Stomach (tissue), 9 donors: ENCODE measurements around the gene AFDN. TPM values are rescaled to one million over a fixed set of nuclear protein-coding genes. Genes with fewer than 3 reads are reported as not detected.
A peak's percentile ranks its signal among the peaks of the same experiment; 100 is the strongest.

Source experiments
- DNase-seq, 2 donors: peaks; one replicate each; pipeline versions ENCODE4 v3.0.0 to v3.0.0-alpha.2; 2013 to 2019
- H3K27ac ChIP-seq, 5 donors: fragments of 200-600 bp in 4 of 5; sonication (generic) in 4 of 5; one replicate each; pipeline ENCODE4 v1.5.1; 2013 to 2019; ENCODE audit warnings: mild to moderate bottlenecking in 1 of 5, moderate library complexity in 1 of 5
- H3K27me3 ChIP-seq, 3 donors: fragments of 200-600 bp; sonication (generic); one replicate each; pipeline ENCODE4 v1.5.1; 2017 to 2019; ENCODE audit warnings: mixed run types in 1 of 3
- H3K36me3 ChIP-seq, 4 donors: fragments of 200-600 bp; sonication (generic); 1 replicate in 3 of 4; 2 replicates in 1 of 4; pipeline ENCODE4 v1.5.1; 2016 to 2019
- H3K4me1 ChIP-seq, 4 donors: fragments of 200-600 bp; sonication (generic); one replicate each; pipeline ENCODE4 v1.5.1; 2016 to 2019
- H3K4me3 ChIP-seq, 4 donors: fragments of 200-600 bp; sonication (generic) in 3 of 4; one replicate each; pipeline ENCODE4 v1.5.1; 2016 to 2019; ENCODE audit warnings: mild to moderate bottlenecking in 1 of 4
- H3K9me3 ChIP-seq, 4 donors: fragments of 200-600 bp; sonication (generic); one replicate each; pipeline ENCODE4 v1.5.1; 2016 to 2019
- EP300 ChIP-seq: sonication (generic); formaldehyde crosslinking; IDR thresholded peaks from one replicate; pipeline ENCODE4 v1.6.1; 2017; ENCODE audit warnings: antibody characterized with exemption
- POLR2A ChIP-seq, 4 donors: fragments of 450-650 bp; IDR thresholded peaks; one replicate each; pipeline ENCODE4 v1.6.1; 2016; ENCODE audit warnings: antibody characterized with exemption in 4 of 4, control low read depth in 2 of 4, mild to moderate bottlenecking in 1 of 4, moderate library complexity in 1 of 4
- POLR2AphosphoS5 ChIP-seq, 3 donors: sonication (generic); formaldehyde crosslinking; IDR thresholded peaks; one replicate each; pipeline ENCODE4 v1.6.1; 2016; ENCODE audit warnings: antibody characterized with exemption in 3 of 3
- WGBS, 5 donors: extraction: QIAGEN DNeasy Blood & Tissue Kit in 3 of 5; methylation state at CpG; one replicate each; pipeline versions ENCODE4 v1.1.5 to v1.1.7; 2013 to 2018; 5-methylcytosine and 5-hydroxymethylcytosine counted together
- intact Hi-C: fragments of 100-400 bp; cut with DNase I; formaldehyde crosslinking; loops from one replicate; pipeline ENCODE4 v1.15.1; 2023; ENCODE audit warnings: low total_unique reads
- polyA plus RNA-seq, 3 donors: library from polyadenylated mRNA; stranded (reverse); fragments of 200-250 nt; gene quantifications; one replicate each; pipeline ENCODE4 v1.2.3, GENCODE V29; 2013
- total RNA-seq, 5 donors: library from RNA; depleted of rRNA; stranded (reverse); fragments of >200 nt; gene quantifications; one replicate each; pipeline versions ENCODE4 v1.1.0 to v1.2.3, GENCODE V29; 2014 to 2016
- TF ChIP-seq, protein P1 (sequence below), 7 experiments: fragments of 450-650 bp in 4 of 7; fragments of 200-600 bp in 3 of 7; sonication (generic) in 3 of 7; IDR thresholded peaks; one replicate each; pipeline ENCODE4 v1.5.1; 2016 to 2019; ENCODE audit warnings: antibody characterized with exemption in 7 of 7, control low read depth in 2 of 7, mild to moderate bottlenecking in 1 of 7
- donor health status: healthy with polysubstance abuse.
- donor health status: Bipolar disorder and iron deficiency.
- donor health status: healthy.

The AFDN gene
- total and polyA plus RNA-seq, 8 donors: 24.8 to 521 (median 114) TPM

GRCh38 chr6:167932468-167933276 lies 106.0 kb downstream of the AFDN start:
- DNase-seq: peak in 1 of 2 donors; percentile 73
- H3K27me3 ChIP-seq: no peaks in the 10 kb centered on the region
- intact Hi-C loops: no loop called here
- H3K4me1 ChIP-seq: peaks cover 7 to 32% (median 20%) of the 10 kb centered on the region in 4 donors
- H3K27ac ChIP-seq: peak overlapping the region; percentile 59 to 81 (median 70)
- no peaks in the 10 kb centered on the region for H3K9me3 ChIP-seq
- peaks cover 0 to 53% (median 35%) of the 10 kb centered on the region in 4 donors for H3K36me3 ChIP-seq
- 25 to 58% (median 40%) methylated on average over 12 of the region's 12 CpGs for WGBS, 5 donors
- H3K4me3 ChIP-seq: peak overlapping the region in 1 of 4 donors; percentile 20
- TF ChIP-seq, protein P1, sequence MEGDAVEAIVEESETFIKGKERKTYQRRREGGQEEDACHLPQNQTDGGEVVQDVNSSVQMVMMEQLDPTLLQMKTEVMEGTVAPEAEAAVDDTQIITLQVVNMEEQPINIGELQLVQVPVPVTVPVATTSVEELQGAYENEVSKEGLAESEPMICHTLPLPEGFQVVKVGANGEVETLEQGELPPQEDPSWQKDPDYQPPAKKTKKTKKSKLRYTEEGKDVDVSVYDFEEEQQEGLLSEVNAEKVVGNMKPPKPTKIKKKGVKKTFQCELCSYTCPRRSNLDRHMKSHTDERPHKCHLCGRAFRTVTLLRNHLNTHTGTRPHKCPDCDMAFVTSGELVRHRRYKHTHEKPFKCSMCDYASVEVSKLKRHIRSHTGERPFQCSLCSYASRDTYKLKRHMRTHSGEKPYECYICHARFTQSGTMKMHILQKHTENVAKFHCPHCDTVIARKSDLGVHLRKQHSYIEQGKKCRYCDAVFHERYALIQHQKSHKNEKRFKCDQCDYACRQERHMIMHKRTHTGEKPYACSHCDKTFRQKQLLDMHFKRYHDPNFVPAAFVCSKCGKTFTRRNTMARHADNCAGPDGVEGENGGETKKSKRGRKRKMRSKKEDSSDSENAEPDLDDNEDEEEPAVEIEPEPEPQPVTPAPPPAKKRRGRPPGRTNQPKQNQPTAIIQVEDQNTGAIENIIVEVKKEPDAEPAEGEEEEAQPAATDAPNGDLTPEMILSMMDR (IDR thresholded peaks at IDR 0.05): no peak
- TF ChIP-seq POLR2AphosphoS5 (IDR thresholded peaks at IDR 0.05): peak in 1 of 3 donors; percentile 25

DNA sequence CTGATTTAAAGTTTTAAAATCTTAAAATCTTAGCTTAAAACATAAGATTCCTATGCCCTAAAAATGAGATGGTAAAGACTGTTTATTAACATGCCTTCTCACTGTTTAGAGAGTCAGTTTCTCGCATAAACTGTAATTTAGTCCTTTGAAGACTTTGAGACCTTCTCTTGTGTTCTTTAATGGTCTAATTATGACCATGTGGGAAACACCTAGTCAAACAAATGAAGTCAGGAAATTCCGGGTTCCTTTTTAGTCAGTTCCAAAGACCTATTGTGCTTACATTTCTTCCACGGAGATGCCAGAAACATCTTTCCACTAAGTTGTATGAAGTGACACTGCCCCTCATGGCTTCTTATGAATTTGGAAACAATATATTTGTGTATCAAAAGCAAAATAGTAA lies 106.6 kb downstream of the AFDN start:
- H3K4me1 ChIP-seq: peaks cover 7 to 32% (median 20%) of the 10 kb centered on the region in 4 donors
- H3K27ac ChIP-seq: peak overlapping the region in 4 of 5 donors; percentile 59 to 81 (median 68)
- H3K36me3 ChIP-seq: peaks cover 0 to 51% (median 29%) of the 10 kb centered on the region in 4 donors
- intact Hi-C loops: no loop called here
- no peak for TF ChIP-seq POLR2A (IDR thresholded peaks at IDR 0.05)
- TF ChIP-seq EP300: no peak
- TF ChIP-seq, protein P1 (IDR thresholded peaks at IDR 0.05): no peak
- no peak for TF ChIP-seq POLR2AphosphoS5 (IDR thresholded peaks at IDR 0.05)
- peak in 1 of 2 donors; percentile 61 for DNase-seq
- H3K9me3 ChIP-seq: no peaks in the 10 kb centered on the region
- no peaks in the 10 kb centered on the region for H3K27me3 ChIP-seq
- 27 to 48% (median 35%) methylated on average over 3 of the region's 3 CpGs for WGBS, 5 donors
- H3K4me3 ChIP-seq: no peak overlapping the region

DNA sequence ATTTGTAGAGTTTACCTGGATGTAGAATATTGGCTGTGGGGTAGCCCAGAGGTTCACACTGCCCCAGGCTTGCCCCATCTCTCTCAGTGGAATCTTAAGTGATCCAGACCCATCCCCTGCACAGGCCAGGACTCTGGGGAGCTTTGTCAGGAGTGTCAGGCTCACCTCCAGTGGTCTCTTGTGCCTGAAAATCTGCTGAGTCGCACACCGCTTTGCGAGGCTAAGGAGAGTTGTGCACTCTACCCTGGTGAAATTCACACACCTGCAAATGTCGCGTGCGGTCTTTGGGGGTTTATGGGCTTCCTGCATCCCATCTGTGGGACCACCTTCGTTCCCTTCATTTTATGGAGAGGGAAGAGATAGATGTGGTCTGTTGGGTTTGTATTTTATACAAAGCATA lies 107.1 kb downstream of the AFDN start:
- no peak for DNase-seq
- H3K36me3 ChIP-seq: peaks cover 0 to 46% (median 23%) of the 10 kb centered on the region in 4 donors
- TF ChIP-seq, protein P1 (IDR thresholded peaks at IDR 0.05): no peak
- TF ChIP-seq POLR2AphosphoS5 (IDR thresholded peaks at IDR 0.05) (no peak), POLR2A (IDR thresholded peaks at IDR 0.05) (no peak), EP300 (no peak)
- H3K27me3 ChIP-seq: no peaks in the 10 kb centered on the region
- no peak overlapping the region for H3K4me3 ChIP-seq
- peaks cover 7 to 32% (median 20%) of the 10 kb centered on the region in 4 donors for H3K4me1 ChIP-seq
- 88 to 92% (median 89%) methylated on average over 7 of the region's 7 CpGs for WGBS, 5 donors
- H3K27ac ChIP-seq: peak overlapping the region; percentile 5 to 81 (median 65)
- intact Hi-C loops: no loop called here
- H3K9me3 ChIP-seq: no peaks in the 10 kb centered on the region

GRCh38 chr6:167934426-167934864 lies 107.7 kb downstream of the AFDN start:
- Histone ChIP-seq H3K4me3 (no peak overlapping the region), H3K27ac (peak overlapping the region; percentile 59 to 81 (median 70)), H3K27me3 (no peaks in the 10 kb centered on the region), H3K36me3 (peaks cover 0 to 42% (median 20%) of the 10 kb centered on the region in 4 donors), H3K4me1 (peaks cover 7 to 32% (median 20%) of the 10 kb centered on the region in 4 donors), H3K9me3 (no peaks in the 10 kb centered on the region)
- TF ChIP-seq, protein P1 (IDR thresholded peaks at IDR 0.05): no peak
- TF ChIP-seq POLR2AphosphoS5 (IDR thresholded peaks at IDR 0.05) (no peak), EP300 (no peak), POLR2A (IDR thresholded peaks at IDR 0.05) (no peak)
- 29 to 64% (median 57%) methylated on average over 7 of the region's 7 CpGs for WGBS, 5 donors
- intact Hi-C loops: no loop called here
- DNase-seq: peak; percentile 61 to 70
